Endothelial cell of umbilical vein (primary cell): ENCODE data around the gene ETS1. TPM values are rescaled to one million over a fixed set of nuclear protein-coding genes. Genes with fewer than 3 reads are reported as not detected.

Experiments used
- BruUV-seq: library from RNA; stranded (reverse); fragments of 400-500 nt; replicated peaks from 2 replicates; lab custom pipeline; 2021; lab: Mats Ljungman, UMichigan
- CTCF ChIA-PET: fragments of 300-600, 350-600 bp; sonication (Branson Sonifier 250); formaldehyde crosslinking; loops from one replicate; lab custom pipeline; 2021; ENCODE audit warnings: antibody characterized with exemption, inconsistent platforms; lab: Charles Lee
- POLR2A ChIA-PET: fragments of 300-600, 350-600 bp; sonication (Branson Sonifier 250); formaldehyde crosslinking; loops from one replicate; lab custom pipeline; 2021; ENCODE audit warnings: antibody characterized with exemption, inconsistent platforms; lab: Charles Lee
- DNase-seq: peaks from one replicate; pipeline ENCODE4 v3.0.0-alpha.2; 2011; ENCODE audit warnings: low read depth, low spot score
- FAIRE-seq: peaks from 2 replicates; lab custom pipeline; 2011; peaks lifted over from hg19 to GRCh38; lab: Jason Lieb, UNC
- H2AFZ ChIP-seq: 2 replicates; pipeline ENCODE4 v1.6.0; 2012; ENCODE audit warnings: low read depth, low read length, control low read depth, inconsistent platforms
- H3K27ac ChIP-seq: 2 replicates; pipeline ENCODE4 v1.5.1; 2011; ENCODE audit warnings: low read depth, mild to moderate bottlenecking, control low read depth, low read length, moderate library complexity; ENCODE audit not compliant: insufficient read depth
- H3K27me3 ChIP-seq, 2 experiments: 2 replicates each; pipeline versions ENCODE4 v1.6.0 to v1.6.1; 2011; ENCODE audit warnings: low read length in 2 of 2, mixed read lengths in 1 of 2; ENCODE audit not compliant: control insufficient read depth in 2 of 2, insufficient read depth in 2 of 2
- H3K36me3 ChIP-seq, 2 experiments: 2 replicates in 1 of 2; 3 replicates in 1 of 2; pipeline ENCODE4 v1.5.1; 2011; ENCODE audit warnings: low read length in 2 of 2, mild to moderate bottlenecking in 1 of 2, moderate library complexity in 1 of 2; ENCODE audit not compliant: control insufficient read depth in 2 of 2, insufficient read depth in 2 of 2; ENCODE audit errors: extremely low read depth in 1 of 2
- H3K4me1 ChIP-seq: 3 replicates; pipeline ENCODE4 v1.5.1; 2011; ENCODE audit warnings: mild to moderate bottlenecking, low read length; ENCODE audit not compliant: control insufficient read depth, insufficient read depth; ENCODE audit errors: extremely low read depth
- H3K4me2 ChIP-seq: 2 replicates; pipeline ENCODE4 v1.6.1; 2011; ENCODE audit warnings: low read length, control low read depth, mixed read lengths; ENCODE audit not compliant: insufficient read depth
- H3K4me3 ChIP-seq, 3 experiments: fragments of 200-600 bp in 1 of 3; sonication (generic), shearing (Covaris generic) in 1 of 3; replicated peaks in 1 of 3; 2 replicates each; pipeline ENCODE4 v1.5.1; 2011 to 2016; ENCODE audit warnings: control low read depth in 3 of 3, low read length in 3 of 3, mild to moderate bottlenecking in 2 of 3, inconsistent platforms in 1 of 3, low read depth in 1 of 3, moderate library complexity in 1 of 3; ENCODE audit not compliant: insufficient read depth in 1 of 3
- H3K79me2 ChIP-seq: 2 replicates; pipeline ENCODE4 v1.6.0; 2012; ENCODE audit warnings: low read length, inconsistent platforms; ENCODE audit not compliant: control insufficient read depth, insufficient read depth
- H3K9ac ChIP-seq: replicated peaks from 2 replicates; pipeline ENCODE3; 2011; ENCODE audit warnings: low read length, control low read depth; ENCODE audit not compliant: insufficient read depth; ENCODE audit errors: extremely low read depth
- H3K9me1 ChIP-seq: replicated peaks from 3 replicates; pipeline ENCODE4 v1.6.0; 2011; ENCODE audit warnings: mild to moderate bottlenecking, low read length; ENCODE audit not compliant: control insufficient read depth, insufficient read depth; ENCODE audit errors: extremely low read depth
- H3K9me3 ChIP-seq: replicated peaks from 2 replicates; pipeline ENCODE4 v1.5.1; 2012; ENCODE audit warnings: low read length, inconsistent platforms; ENCODE audit not compliant: control insufficient read depth, insufficient read depth
- H4K20me1 ChIP-seq: replicated peaks from 2 replicates; pipeline ENCODE3; 2011; ENCODE audit warnings: mild to moderate bottlenecking, low read length; ENCODE audit not compliant: control insufficient read depth, insufficient read depth; ENCODE audit errors: extremely low read depth
- FOS ChIP-seq: IDR thresholded peaks from 2 replicates; pipeline ENCODE4 v1.6.1; 2011; ENCODE audit warnings: mild to moderate bottlenecking, low read length, moderate library complexity, borderline replicate concordance; ENCODE audit not compliant: insufficient read depth
- GATA2 ChIP-seq: IDR thresholded peaks from 2 replicates; pipeline ENCODE4 v1.7.0; 2011; ENCODE audit warnings: low read depth, mild to moderate bottlenecking, moderate library complexity, mixed read lengths, low read length; ENCODE audit not compliant: insufficient read length, insufficient read depth
- JUN ChIP-seq: IDR thresholded peaks from 2 replicates; pipeline ENCODE4 v1.6.1; 2011; ENCODE audit warnings: borderline replicate concordance, low read depth; ENCODE audit not compliant: insufficient read length, insufficient read depth
- MAX ChIP-seq: IDR thresholded peaks from 2 replicates; pipeline ENCODE4 v1.6.1; 2011; ENCODE audit not compliant: insufficient read depth, insufficient read length
- POLR2AphosphoS5 ChIP-seq: IDR thresholded peaks from 2 replicates; pipeline ENCODE4 v1.6.1; 2012; ENCODE audit warnings: low read depth, mild to moderate bottlenecking, control low read depth, low read length, moderate library complexity; ENCODE audit not compliant: insufficient read depth
- dilution Hi-C: fragments of 300-500 bp; cut with MboI; formaldehyde crosslinking; loops from one replicate; pipeline ENCODE4 v1.15.0; 2019; ENCODE audit warnings: low sequenced_read_pairs; ENCODE audit not compliant: extremely low pct_ligation_motif_present
- intact Hi-C: fragments of 100-400 bp; cut with micrococcal nuclease; formaldehyde crosslinking; loops from one replicate; pipeline ENCODE4 v1.10.0; 2022
- polyA plus RNA-seq, 4 experiments: library from polyadenylated mRNA; depleted of rRNA in 3 of 4; stranded (reverse) in 3 of 4; unstranded in 1 of 4; fragments of >200 nt; gene quantifications; 2 replicates each; pipeline versions ENCODE4 v1.2.1 to v1.2.3, GENCODE V29; 2011 to 2012; ENCODE audit warnings: missing spikeins in 1 of 4
- total RNA-seq: library from RNA; stranded (reverse); gene quantifications from 2 replicates; pipeline ENCODE4 v1.2.3, GENCODE V29; 2021

The ETS1 gene
- total and polyA plus RNA-seq, 2 donors (not counting 3 experiments of a cell fraction or from before 2014, with no cell fraction given) = 34.2 to 115 TPM

GRCh38 chr11:128533472-128533871 lies 53.9 kb downstream of the ETS1 start:
- H4K20me1 ChIP-seq = no peaks in the 10 kb centered on the region
- no peak overlapping the region for H3K9ac ChIP-seq
- no peaks in the 10 kb centered on the region for H3K4me1 ChIP-seq
- H3K9me3 ChIP-seq = no peaks in the 10 kb centered on the region
- ChIA-PET CTCF (no interaction called here), POLR2A (no interaction called here)
- no TSS peak for BruUV-seq
- TF ChIP-seq POLR2AphosphoS5 = no peak
- TF ChIP-seq GATA2 = no peak
- no peak overlapping the region for H3K4me2 ChIP-seq
- H3K9me1 ChIP-seq = no peaks in the 10 kb centered on the region
- H3K79me2 ChIP-seq = no peaks in the 10 kb centered on the region
- H3K4me3 ChIP-seq = no peak overlapping the region
- dilution Hi-C loops (no loop called here), intact Hi-C loops (no loop called here)
- no peaks in the 10 kb centered on the region for H3K27me3 ChIP-seq
- no peaks in the 10 kb centered on the region for H3K36me3 ChIP-seq
- H3K27ac ChIP-seq = no peak overlapping the region
- FAIRE-seq (no peak), DNase-seq (no peak)
- no peak overlapping the region for H2AFZ ChIP-seq

- dilution Hi-C loops = no loop called here
- CTCF ChIA-PET = interaction anchor here (0.6 kb wide), 1 partner anchor 78 kb away, joined by 3 read pairs; no protein-coding TSS in a partner anchor
- Histone ChIP-seq H3K4me1 (no peaks in the 10 kb centered on the region), H3K4me3 (no peak overlapping the region), H3K27ac (no peak overlapping the region), H4K20me1 (no peaks in the 10 kb centered on the region), H3K9me3 (no peaks in the 10 kb centered on the region), H2AFZ (no peak overlapping the region), H3K9me1 (no peaks in the 10 kb centered on the region), H3K27me3 (no peaks in the 10 kb centered on the region), H3K36me3 (no peaks in the 10 kb centered on the region), H3K9ac (no peak overlapping the region), H3K4me2 (no peak overlapping the region), H3K79me2 (no peaks in the 10 kb centered on the region)
- POLR2A ChIA-PET = no interaction called here
- TF ChIP-seq MAX = no peak
- TF ChIP-seq FOS = no peak
- TF ChIP-seq POLR2AphosphoS5 = no peak
- no peak for TF ChIP-seq JUN
- TF ChIP-seq GATA2 = no peak
- FAIRE-seq (no peak), DNase-seq (no peak)
- BruUV-seq = no TSS peak
- intact Hi-C loops = no loop called here
These were observed 54.7 kb downstream of the ETS1 start for GRCh38 chr11:128532572-128533091.
